ENCODE results near the gene RAB11FIP4. TPM values are rescaled to one million over a fixed set of nuclear protein-coding genes. Genes with fewer than 3 reads are reported as not detected.

Gene RAB11FIP4
- total and polyA plus RNA-seq, 2 of the 8 experiments (the other 6 are each of a cell fraction or from before 2014, with no cell fraction given), result 21.7 to 53.2 TPM

- Histone ChIP-seq H2AFZ (ENCODE audit: low read length) (no peak overlapping the region), H3K14ac (ENCODE audit: insufficient read length) (no peak overlapping the region), H4K91ac (replicated peaks; ENCODE audit: insufficient read length, low read length) (no peak overlapping the region), H2BK20ac (ENCODE audit: low read length) (no peak overlapping the region), H3K79me2 (ENCODE audit: control insufficient read depth in 1 of 2, insufficient read depth in 2 of 2, low read length in 2 of 2) (no peaks in the 10 kb centered on the region), H4K8ac (ENCODE audit: extremely low read depth, insufficient read depth, low read length) (no peak overlapping the region), H3K9me3 (ENCODE audit: insufficient read depth in 2 of 2, low read depth in 1 of 2, low read length in 1 of 2) (no peaks in the 10 kb centered on the region), H3K4me3 (ENCODE audit: extremely low read depth in 1 of 4, insufficient read depth in 2 of 4, low read depth in 3 of 4, low read length in 4 of 4) (no peak overlapping the region), H3K23ac (ENCODE audit: insufficient read length) (no peak overlapping the region), H3K79me1 (ENCODE audit: low read depth, low read length) (no peaks in the 10 kb centered on the region), H3K27me3 (replicated peaks in 1 of 4; ENCODE audit: control insufficient read depth in 3 of 4, extremely low read depth in 1 of 4, insufficient read depth in 3 of 4, low read length in 3 of 4) (no peaks in the 10 kb centered on the region), H4K20me1 (replicated peaks in 1 of 2; ENCODE audit: control insufficient read depth in 1 of 2, insufficient read depth in 2 of 2, low read length in 2 of 2) (no peaks in the 10 kb centered on the region), H2BK15ac (ENCODE audit: low read length) (no peak overlapping the region), H3K36me3 (ENCODE audit: control insufficient read depth in 2 of 4, insufficient read depth in 4 of 4, low read length in 3 of 4) (no peaks in the 10 kb centered on the region), H3K18ac (ENCODE audit: extremely low read depth, low read length) (no peak overlapping the region), H2BK5ac (ENCODE audit: low read depth, low read length) (no peak overlapping the region), H3K4me1 (replicated peaks in 1 of 4; ENCODE audit: control insufficient read depth in 3 of 4, insufficient read depth in 4 of 4, low read length in 3 of 4) (peaks cover 3 to 10% (median 5%) of the 10 kb centered on the region in 4 experiments), H2BK12ac (ENCODE audit: low read depth, low read length) (no peak overlapping the region), H2BK120ac (replicated peaks; ENCODE audit: low read depth, low read length) (no peak overlapping the region), H3K9ac (replicated peaks in 1 of 4; ENCODE audit: extremely low read depth in 1 of 4, low read depth in 3 of 4, low read length in 3 of 4) (no peak overlapping the region), H3K23me2 (ENCODE audit: low read depth, low read length) (no peaks in the 10 kb centered on the region), H3K56ac (replicated peaks; ENCODE audit: insufficient read length, low read depth, low read length) (no peak overlapping the region), H4K5ac (ENCODE audit: insufficient read length, low read depth, low read length) (no peak overlapping the region), H3K4me2 (ENCODE audit: insufficient read depth in 1 of 2, low read depth in 2 of 2, low read length in 2 of 2) (no peak overlapping the region), H2AK5ac (ENCODE audit: low read depth, low read length) (no peak overlapping the region), H3K27ac (ENCODE audit: low read depth, low read length) (no peak overlapping the region), H3K4ac (replicated peaks; ENCODE audit: insufficient read length, low read depth, low read length) (no peak overlapping the region)
- FAIRE-seq, result no peak
- no peak for TF ChIP-seq RXRA (IDR thresholded peaks at IDR 0.05; ENCODE audit: insufficient read depth, low read depth, low read length)
- TF ChIP-seq CTBP2 (IDR thresholded peaks at IDR 0.05; ENCODE audit: borderline replicate concordance, insufficient read depth, insufficient read length, low read length), result no peak
- TF ChIP-seq ASH2L (IDR thresholded peaks at IDR 0.05; ENCODE audit: low read length), result no peak
- no peak for TF ChIP-seq SP1 (IDR thresholded peaks at IDR 0.05; ENCODE audit: low read depth, low read length)
- TF ChIP-seq SRF (IDR thresholded peaks at IDR 0.05; ENCODE audit: low read depth, low read length), result no peak
- TF ChIP-seq NANOG (IDR thresholded peaks at IDR 0.05; ENCODE audit: insufficient read depth, low read depth, low read length, poor library complexity, severe bottlenecking), result no peak
- TF ChIP-seq RFX5 (IDR thresholded peaks at IDR 0.05; ENCODE audit: borderline replicate concordance, low read depth, low read length), result no peak
- no peak for TF ChIP-seq MAFK (IDR thresholded peaks at IDR 0.05; ENCODE audit: low read depth, low read length)
- POLR2A ChIA-PET (ENCODE audit: partially characterized antibody), result interaction anchor here (0.5 kb wide), 1 partner anchor 104 kb away, joined by 3 read pairs; no protein-coding TSS in a partner anchor
- DNase-seq (ENCODE audit: low read depth in 1 of 2, low spot score in 2 of 2), result no peak
- CTCF ChIA-PET (ENCODE audit: partially characterized antibody), result interaction anchor here (1.5 to 1.6 kb wide), 2 partner anchors 11 to 141 kb away, joined by 4 to 5 read pairs; no protein-coding TSS in a partner anchor
Observed at GRCh38 chr17:31381165-31381668, 10.3 kb upstream of the RAB11FIP4 start.
